Tibial nerve (tissue), 4 donors: ENCODE results near the gene SNRNP48. TPM values are rescaled to one million over a fixed set of nuclear protein-coding genes. Genes with fewer than 3 reads are reported as not detected.

Source experiments
- DNase-seq, 2 donors: peaks; one replicate each; pipeline ENCODE4 v3.0.0-alpha.2; 2019; ENCODE audit warnings: low spot score in 2 of 2
- H3K27ac ChIP-seq, 4 donors: fragments of 200-600 bp; sonication (generic) in 3 of 4; one replicate each; pipeline ENCODE4 v1.5.1; 2017 to 2019; ENCODE audit warnings: mild to moderate bottlenecking in 1 of 4
- H3K27me3 ChIP-seq, 2 donors: fragments of 200-600 bp; sonication (generic) in 1 of 2; one replicate each; pipeline versions ENCODE4 v1.5.1 to v1.6.0; 2017 to 2019
- H3K36me3 ChIP-seq, 3 donors: fragments of 200-600 bp; sonication (generic); one replicate each; pipeline ENCODE4 v1.5.1; 2018 to 2019
- H3K4me1 ChIP-seq, 4 donors: fragments of 200-600 bp; sonication (generic) in 3 of 4; one replicate each; pipeline ENCODE4 v1.5.1; 2017 to 2019
- H3K4me3 ChIP-seq, 4 donors: fragments of 200-600 bp; sonication (generic) in 3 of 4; one replicate each; pipeline ENCODE4 v1.5.1; 2017 to 2019; ENCODE audit warnings: mild to moderate bottlenecking in 1 of 4, moderate library complexity in 1 of 4
- H3K9me3 ChIP-seq, 4 donors: fragments of 200-600 bp; sonication (generic) in 3 of 4; one replicate each; pipeline ENCODE4 v1.5.1; 2017 to 2019
- CTCF ChIP-seq, 5 experiments: fragments of 200-600 bp in 3 of 5; fragments of 450-650 bp in 2 of 5; sonication (generic) in 3 of 5; IDR thresholded peaks; one replicate each; pipeline ENCODE4 v1.5.1; 2016 to 2019; ENCODE audit warnings: antibody characterized with exemption in 5 of 5, mild to moderate bottlenecking in 3 of 5, moderate library complexity in 2 of 5
- EP300 ChIP-seq, 2 donors: sonication (generic); formaldehyde crosslinking; IDR thresholded peaks; one replicate each; pipeline ENCODE4 v1.6.1; 2017; ENCODE audit warnings: antibody characterized with exemption in 2 of 2, mild to moderate bottlenecking in 1 of 2
- POLR2A ChIP-seq, 2 donors: fragments of 450-650 bp; IDR thresholded peaks; one replicate each; pipeline ENCODE4 v1.6.1; 2017; ENCODE audit warnings: antibody characterized with exemption in 2 of 2, mild to moderate bottlenecking in 2 of 2, moderate library complexity in 2 of 2
- WGBS, 2 donors: methylation state at CpG; one replicate each; pipeline ENCODE4 v1.1.5; 2018; 5-methylcytosine and 5-hydroxymethylcytosine counted together
- total RNA-seq, 4 donors: library from RNA; depleted of rRNA; stranded (reverse); fragments of >200 nt; gene quantifications; one replicate each; pipeline ENCODE4 v1.1.0, GENCODE V29; 2016

The SNRNP48 gene
- total RNA-seq, 4 donors from 2014 or later: 7.8 to 15.7 (median 11.8) TPM

GRCh38 chr6:7566617-7567173 is 23.3 kb upstream of the SNRNP48 start:
- Histone ChIP-seq H3K27me3 (no peaks in the 10 kb centered on the region), H3K4me1 (peaks cover 0 to 8% (median 0%) of the 10 kb centered on the region in 4 donors), H3K4me3 (no peak overlapping the region), H3K27ac (no peak overlapping the region), H3K36me3 (no peaks in the 10 kb centered on the region), H3K9me3 (no peaks in the 10 kb centered on the region)
- no peak for DNase-seq
- TF ChIP-seq CTCF (IDR thresholded peaks at IDR 0.05): no peak
- TF ChIP-seq EP300 (IDR thresholded peaks at IDR 0.05): no peak
- no peak for TF ChIP-seq POLR2A (IDR thresholded peaks at IDR 0.05)
- WGBS, 2 donors: 95 to 97% methylated on average over 4 of the region's 4 CpGs

- no peak for DNase-seq
- H3K9me3 ChIP-seq: no peaks in the 10 kb centered on the region
- no peaks in the 10 kb centered on the region for H3K36me3 ChIP-seq
- WGBS, 2 donors: 31 to 33% methylated on average over 3 of the region's 3 CpGs
- H3K27me3 ChIP-seq: no peaks in the 10 kb centered on the region
- peaks cover 0 to 8% (median 0%) of the 10 kb centered on the region in 4 donors for H3K4me1 ChIP-seq
- H3K27ac ChIP-seq: no peak overlapping the region
- no peak for TF ChIP-seq POLR2A (IDR thresholded peaks at IDR 0.05)
- peak in 1 of 2 donors; percentile 19 for TF ChIP-seq EP300 (IDR thresholded peaks at IDR 0.05)
- TF ChIP-seq CTCF (IDR thresholded peaks at IDR 0.05): no peak
- H3K4me3 ChIP-seq: no peak overlapping the region
Measured at GRCh38 chr6:7568021-7568420, 22.0 kb upstream of the SNRNP48 start.

- Histone ChIP-seq H3K4me1 (peaks cover 0 to 8% (median 0%) of the 10 kb centered on the region in 4 donors), H3K9me3 (no peaks in the 10 kb centered on the region), H3K36me3 (no peaks in the 10 kb centered on the region), H3K27me3 (no peaks in the 10 kb centered on the region), H3K27ac (no peak overlapping the region), H3K4me3 (no peak overlapping the region)
- 92% methylated on average over 13 of the region's 13 CpGs for WGBS, 2 donors
- no peak for TF ChIP-seq EP300 (IDR thresholded peaks at IDR 0.05)
- TF ChIP-seq CTCF (IDR thresholded peaks at IDR 0.05): no peak
- TF ChIP-seq POLR2A (IDR thresholded peaks at IDR 0.05): no peak
- DNase-seq: no peak
Measured at GRCh38 chr6:7569082-7569481, 20.9 kb upstream of the SNRNP48 start.

- Histone ChIP-seq H3K27ac (no peak overlapping the region), H3K4me1 (peaks cover 0 to 8% (median 0%) of the 10 kb centered on the region in 4 donors), H3K4me3 (no peak overlapping the region), H3K9me3 (no peaks in the 10 kb centered on the region), H3K36me3 (no peaks in the 10 kb centered on the region), H3K27me3 (peaks cover 0 to 4% of the 10 kb centered on the region in 2 donors)
- TF ChIP-seq POLR2A (IDR thresholded peaks at IDR 0.05) (no peak), EP300 (IDR thresholded peaks at IDR 0.05) (no peak), CTCF (IDR thresholded peaks at IDR 0.05) (no peak)
- DNase-seq: no peak
- 93 to 95% methylated on average over 9 of the region's 9 CpGs for WGBS, 2 donors
Measured at GRCh38 chr6:7572213-7572943, 17.6 kb upstream of the SNRNP48 start.

GRCh38 chr6:7574500-7574899 is 15.5 kb upstream of the SNRNP48 start:
- Histone ChIP-seq H3K9me3 (no peaks in the 10 kb centered on the region), H3K27me3 (peaks cover 0 to 6% of the 10 kb centered on the region in 2 donors), H3K36me3 (no peaks in the 10 kb centered on the region), H3K4me1 (no peaks in the 10 kb centered on the region), H3K27ac (no peak overlapping the region), H3K4me3 (no peak overlapping the region)
- DNase-seq: no peak
- TF ChIP-seq POLR2A (IDR thresholded peaks at IDR 0.05) (no peak), EP300 (IDR thresholded peaks at IDR 0.05) (no peak), CTCF (IDR thresholded peaks at IDR 0.05) (no peak)
- 54% methylated on average over 2 of the region's 2 CpGs for whole genome bisulfite sequencing, 2 donors
